ENCODE data around the gene RNF114. TPM values are rescaled to one million over a fixed set of nuclear protein-coding genes. Genes with fewer than 3 reads are reported as not detected.
"Not testable (repeated sequence)": the region's sequence is repeated elsewhere in the genome, so short reads cannot be mapped to it uniquely, and the experiment has no call there.

The RNF114 gene
- polyA plus RNA-seq, 1 donor (not counting 4 experiments of a cell fraction or from before 2014, with no cell fraction given): 58.4 TPM

GRCh38 chr20:49957089-49957938 lies 21.1 kb downstream of the RNF114 start:
- H3K9me3 ChIP-seq (ENCODE audit: control insufficient read depth, low read depth, low read length); H4K20me1 ChIP-seq (ENCODE audit: control insufficient read depth, extremely low read depth, insufficient read depth, low read length); H3K9me1 ChIP-seq (ENCODE audit: control insufficient read depth, extremely low read depth, insufficient read depth, low read length); DNase-seq (ENCODE audit: low read depth, low spot score); H3K79me2 ChIP-seq (ENCODE audit: control insufficient read depth, insufficient read depth, low read length); H3K27ac ChIP-seq (ENCODE audit: control insufficient read depth, insufficient read depth, low read length); H3K27me3 ChIP-seq (ENCODE audit: control insufficient read depth, extremely low read depth, insufficient read depth, low read length); H3K4me2 ChIP-seq (ENCODE audit: control insufficient read depth, extremely low read depth, insufficient read depth, low read depth, low read length); H3K4me1 ChIP-seq (ENCODE audit: control insufficient read depth, extremely low read depth, insufficient read depth, low read length); FAIRE-seq; dilution Hi-C loops (cut with MboI; ENCODE audit: extremely low pct_ligation_motif_present, low sequenced_read_pairs); H3K4me3 ChIP-seq (ENCODE audit: control insufficient read depth in 2 of 3, extremely low read depth in 1 of 3, insufficient read depth in 2 of 3, low read depth in 1 of 3, low read length in 3 of 3); H3K9ac ChIP-seq (ENCODE audit: control insufficient read depth, extremely low read depth, insufficient read depth, low read length); H2AFZ ChIP-seq (ENCODE audit: control insufficient read depth, low read length): not testable (repeated sequence)
- peaks cover 16 to 18% of the 10 kb centered on the region in 2 experiments for H3K36me3 ChIP-seq (ENCODE audit: control insufficient read depth in 2 of 2, extremely low read depth in 1 of 2, insufficient read depth in 2 of 2, low read length in 2 of 2)

DNA sequence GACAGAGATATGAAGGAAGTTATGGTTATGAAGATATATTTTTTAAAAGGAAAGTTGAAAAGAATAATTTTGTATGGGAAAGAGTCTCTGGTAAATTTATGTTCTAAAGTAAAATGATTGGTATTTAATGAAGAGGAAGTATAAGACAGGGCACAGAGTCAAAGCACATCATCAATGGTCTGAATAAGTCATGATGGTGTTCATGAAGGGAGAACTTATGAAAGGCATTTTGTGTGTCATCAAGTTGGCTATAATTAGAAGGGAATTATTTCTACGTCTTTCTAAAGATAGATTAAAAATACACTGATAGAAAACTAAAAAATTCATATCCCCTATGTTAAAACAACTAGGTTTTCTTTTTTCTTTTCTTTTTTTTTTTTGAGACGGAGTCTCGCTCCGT lies 25.2 kb downstream of the RNF114 start:
- FAIRE-seq: no peak
- dilution Hi-C loops (cut with MboI; ENCODE audit: extremely low pct_ligation_motif_present, low sequenced_read_pairs): no loop called here
- H4K20me1 ChIP-seq (ENCODE audit: control insufficient read depth, extremely low read depth, insufficient read depth, low read length): no peaks in the 10 kb centered on the region

More for the DNA sequence above, 25.2 kb downstream of the RNF114 start:
- H3K4me1 ChIP-seq (ENCODE audit: control insufficient read depth, extremely low read depth, insufficient read depth, low read length): no peaks in the 10 kb centered on the region
- H3K9me3 ChIP-seq (ENCODE audit: control insufficient read depth, low read depth, low read length): no peaks in the 10 kb centered on the region
- no peak overlapping the region for H3K4me2 ChIP-seq (ENCODE audit: control insufficient read depth, extremely low read depth, insufficient read depth, low read depth, low read length)
- H2AFZ ChIP-seq (ENCODE audit: control insufficient read depth, low read length): no peak overlapping the region
- H3K9ac ChIP-seq (ENCODE audit: control insufficient read depth, extremely low read depth, insufficient read depth, low read length): no peak overlapping the region
- no peaks in the 10 kb centered on the region for H3K9me1 ChIP-seq (ENCODE audit: control insufficient read depth, extremely low read depth, insufficient read depth, low read length)
- no peak for DNase-seq (ENCODE audit: low read depth, low spot score)
- peaks cover 0 to 4% of the 10 kb centered on the region in 2 experiments for H3K36me3 ChIP-seq (ENCODE audit: control insufficient read depth in 2 of 2, extremely low read depth in 1 of 2, insufficient read depth in 2 of 2, low read length in 2 of 2)
- no peak overlapping the region for H3K4me3 ChIP-seq (ENCODE audit: control insufficient read depth in 2 of 3, extremely low read depth in 1 of 3, insufficient read depth in 2 of 3, low read depth in 1 of 3, low read length in 3 of 3)
- no peak for TF ChIP-seq EZH2 (IDR thresholded peaks at IDR 0.05; ENCODE audit: low read length)
- TF ChIP-seq, protein P1, sequence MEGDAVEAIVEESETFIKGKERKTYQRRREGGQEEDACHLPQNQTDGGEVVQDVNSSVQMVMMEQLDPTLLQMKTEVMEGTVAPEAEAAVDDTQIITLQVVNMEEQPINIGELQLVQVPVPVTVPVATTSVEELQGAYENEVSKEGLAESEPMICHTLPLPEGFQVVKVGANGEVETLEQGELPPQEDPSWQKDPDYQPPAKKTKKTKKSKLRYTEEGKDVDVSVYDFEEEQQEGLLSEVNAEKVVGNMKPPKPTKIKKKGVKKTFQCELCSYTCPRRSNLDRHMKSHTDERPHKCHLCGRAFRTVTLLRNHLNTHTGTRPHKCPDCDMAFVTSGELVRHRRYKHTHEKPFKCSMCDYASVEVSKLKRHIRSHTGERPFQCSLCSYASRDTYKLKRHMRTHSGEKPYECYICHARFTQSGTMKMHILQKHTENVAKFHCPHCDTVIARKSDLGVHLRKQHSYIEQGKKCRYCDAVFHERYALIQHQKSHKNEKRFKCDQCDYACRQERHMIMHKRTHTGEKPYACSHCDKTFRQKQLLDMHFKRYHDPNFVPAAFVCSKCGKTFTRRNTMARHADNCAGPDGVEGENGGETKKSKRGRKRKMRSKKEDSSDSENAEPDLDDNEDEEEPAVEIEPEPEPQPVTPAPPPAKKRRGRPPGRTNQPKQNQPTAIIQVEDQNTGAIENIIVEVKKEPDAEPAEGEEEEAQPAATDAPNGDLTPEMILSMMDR (optimal IDR thresholded peaks at IDR 0.05 in 1 of 3, IDR thresholded peaks at IDR 0.05 in 1 of 3, conservative IDR thresholded peaks at IDR 0.05 in 1 of 3; ENCODE audit: extremely low read depth in 1 of 3, insufficient read depth in 2 of 3, low read length in 3 of 3): no peak
- H3K27me3 ChIP-seq (ENCODE audit: control insufficient read depth, extremely low read depth, insufficient read depth, low read length): no peaks in the 10 kb centered on the region
- no peak overlapping the region for H3K27ac ChIP-seq (ENCODE audit: control insufficient read depth, insufficient read depth, low read length)
- no peaks in the 10 kb centered on the region for H3K79me2 ChIP-seq (ENCODE audit: control insufficient read depth, insufficient read depth, low read length)
